H1 (cell line): ENCODE data around the gene CSNK1D. TPM values are rescaled to one million over a fixed set of nuclear protein-coding genes. Genes with fewer than 3 reads are reported as not detected.

Experiments used
- CTCF ChIA-PET: fragments of 300-600 bp; sonication (Branson Sonifier 250); formaldehyde crosslinking; loops from one replicate; lab custom pipeline; 2021; ENCODE audit not compliant: partially characterized antibody; lab: Charles Lee
- POLR2A ChIA-PET: fragments of 300-600 bp; sonication (Branson Sonifier 250); formaldehyde crosslinking; loops from one replicate; lab custom pipeline; 2021; ENCODE audit warnings: inconsistent platforms; ENCODE audit not compliant: partially characterized antibody; lab: Charles Lee
- DNase-seq, 2 experiments: peaks; one replicate each; pipeline versions ENCODE4 v3.0.0 to v3.0.0-alpha.2; 2010 to 2022; ENCODE audit warnings: low spot score in 2 of 2, low read depth in 1 of 2, mixed read lengths in 1 of 2
- FAIRE-seq: peaks from 2 replicates; lab custom pipeline; 2011; peaks lifted over from hg19 to GRCh38; lab: Jason Lieb, UNC
- H2AFZ ChIP-seq: 2 replicates; pipeline ENCODE4 v1.8.1; 2012; ENCODE audit warnings: low read length, inconsistent platforms
- H2AK5ac ChIP-seq: 2 replicates; pipeline ENCODE4 v1.6.1; 2013; ENCODE audit warnings: low read depth, low read length
- H2BK120ac ChIP-seq: replicated peaks from 2 replicates; pipeline ENCODE3; 2013; ENCODE audit warnings: low read depth, low read length, inconsistent platforms
- H2BK12ac ChIP-seq: 2 replicates; pipeline ENCODE4 v1.6.1; 2013; ENCODE audit warnings: low read depth, low read length
- H2BK15ac ChIP-seq: 2 replicates; pipeline ENCODE4 v1.6.1; 2013; ENCODE audit warnings: low read length
- H2BK20ac ChIP-seq: 2 replicates; pipeline ENCODE4 v1.6.1; 2013; ENCODE audit warnings: low read length
- H2BK5ac ChIP-seq: 2 replicates; pipeline ENCODE4 v1.6.1; 2013; ENCODE audit warnings: low read depth, low read length
- H3K14ac ChIP-seq: 2 replicates; pipeline ENCODE4 v1.6.1; 2013; ENCODE audit warnings: inconsistent platforms; ENCODE audit not compliant: insufficient read length
- H3K18ac ChIP-seq: 2 replicates; pipeline ENCODE4 v1.6.1; 2013; ENCODE audit warnings: low read length; ENCODE audit errors: extremely low read depth
- H3K23ac ChIP-seq: 2 replicates; pipeline ENCODE4 v1.6.1; 2013; ENCODE audit warnings: inconsistent platforms; ENCODE audit not compliant: insufficient read length
- H3K23me2 ChIP-seq: 2 replicates; pipeline ENCODE4 v1.6.1; 2013; ENCODE audit warnings: low read depth, low read length
- H3K27ac ChIP-seq: 2 replicates; pipeline ENCODE4 v1.6.1; 2011; ENCODE audit warnings: low read depth, low read length, inconsistent platforms
- H3K27me3 ChIP-seq, 4 experiments: replicated peaks in 1 of 4; 1 replicate in 1 of 4; 2 replicates in 3 of 4; pipeline versions ENCODE4 v1.6.1 to v1.8.1; 2011 to 2013; ENCODE audit warnings: low read length in 3 of 4, mild to moderate bottlenecking in 3 of 4, inconsistent platforms in 2 of 4, mixed read lengths in 2 of 4, moderate library complexity in 1 of 4; ENCODE audit not compliant: control insufficient read depth in 3 of 4, insufficient read depth in 3 of 4; ENCODE audit errors: extremely low read depth in 1 of 4
- H3K36me3 ChIP-seq, 4 experiments: 2 replicates each; pipeline versions ENCODE4 v1.6.1 to v1.8.1; 2011 to 2013; ENCODE audit warnings: mild to moderate bottlenecking in 4 of 4, low read length in 3 of 4, moderate library complexity in 2 of 4, control low read depth in 1 of 4, inconsistent platforms in 1 of 4; ENCODE audit not compliant: insufficient read depth in 4 of 4, control insufficient read depth in 2 of 4
- H3K4ac ChIP-seq: replicated peaks from 2 replicates; pipeline ENCODE3; 2013; ENCODE audit warnings: low read length, low read depth, mixed read lengths, inconsistent platforms; ENCODE audit not compliant: insufficient read length
- H3K4me1 ChIP-seq, 4 experiments: replicated peaks in 1 of 4; 1 replicate in 1 of 4; 2 replicates in 3 of 4; pipeline versions ENCODE4 v1.6.1 to v1.8.1; 2011 to 2013; ENCODE audit warnings: low read length in 3 of 4, inconsistent platforms in 2 of 4, mixed read lengths in 1 of 4; ENCODE audit not compliant: insufficient read depth in 4 of 4, control insufficient read depth in 3 of 4
- H3K4me2 ChIP-seq, 2 experiments: 2 replicates each; pipeline versions ENCODE4 v1.6.1 to v1.8.1; 2011 to 2013; ENCODE audit warnings: low read depth in 2 of 2, low read length in 2 of 2, control low read depth in 1 of 2, inconsistent platforms in 1 of 2, mild to moderate bottlenecking in 1 of 2; ENCODE audit not compliant: insufficient read depth in 1 of 2
- H3K4me3 ChIP-seq, 4 experiments: fragments of 200-600, 300-600 bp in 1 of 4; sonication (generic), shearing (Covaris generic), sonication (Bioruptor Twin) in 1 of 4; 2 replicates each; pipeline versions ENCODE4 v1.5.1 to v1.8.1; 2011 to 2016; ENCODE audit warnings: low read length in 4 of 4, low read depth in 3 of 4, control low read depth in 2 of 4, inconsistent platforms in 2 of 4, mild to moderate bottlenecking in 2 of 4, mixed read lengths in 1 of 4, moderate library complexity in 1 of 4; ENCODE audit not compliant: insufficient read depth in 2 of 4; ENCODE audit errors: extremely low read depth in 1 of 4
- H3K56ac ChIP-seq: replicated peaks from 2 replicates; pipeline ENCODE3; 2013; ENCODE audit warnings: low read depth, mild to moderate bottlenecking, mixed read lengths, low read length, inconsistent platforms; ENCODE audit not compliant: insufficient read length
- H3K79me1 ChIP-seq: 2 replicates; pipeline ENCODE4 v1.6.1; 2013; ENCODE audit warnings: low read depth, low read length, control low read depth
- H3K79me2 ChIP-seq, 2 experiments: 2 replicates each; pipeline versions ENCODE4 v1.6.1 to v1.8.1; 2012 to 2013; ENCODE audit warnings: low read length in 2 of 2, mild to moderate bottlenecking in 2 of 2, inconsistent platforms in 1 of 2; ENCODE audit not compliant: insufficient read depth in 2 of 2, control insufficient read depth in 1 of 2
- H3K9ac ChIP-seq, 4 experiments: replicated peaks in 1 of 4; 1 replicate in 1 of 4; 2 replicates in 3 of 4; pipeline versions ENCODE4 v1.6.1 to v1.8.1; 2011 to 2013; ENCODE audit warnings: low read depth in 3 of 4, low read length in 3 of 4, control low read depth in 2 of 4, mild to moderate bottlenecking in 2 of 4, moderate library complexity in 2 of 4, inconsistent platforms in 1 of 4; ENCODE audit errors: extremely low read depth in 1 of 4
- H3K9me3 ChIP-seq, 2 experiments: 2 replicates each; pipeline versions ENCODE4 v1.6.1 to v1.8.1; 2012 to 2013; ENCODE audit warnings: mild to moderate bottlenecking in 2 of 2, moderate library complexity in 2 of 2, control low read depth in 1 of 2, inconsistent platforms in 1 of 2, low read depth in 1 of 2, low read length in 1 of 2, mixed read lengths in 1 of 2; ENCODE audit not compliant: insufficient read depth in 2 of 2
- H4K20me1 ChIP-seq, 2 experiments: replicated peaks in 1 of 2; 2 replicates each; pipeline versions ENCODE3 to v1.8.1; 2011 to 2013; ENCODE audit warnings: inconsistent platforms in 2 of 2, low read length in 2 of 2, mild to moderate bottlenecking in 1 of 2; ENCODE audit not compliant: insufficient read depth in 2 of 2, control insufficient read depth in 1 of 2
- H4K5ac ChIP-seq: 2 replicates; pipeline ENCODE4 v1.6.1; 2013; ENCODE audit warnings: low read length, low read depth, mixed read lengths, inconsistent platforms; ENCODE audit not compliant: insufficient read length
- H4K8ac ChIP-seq: 2 replicates; pipeline ENCODE4 v1.8.0; 2013; ENCODE audit warnings: mild to moderate bottlenecking, moderate library complexity, low read length, inconsistent platforms; ENCODE audit not compliant: insufficient read depth; ENCODE audit errors: extremely low read depth
- H4K91ac ChIP-seq: replicated peaks from 2 replicates; pipeline ENCODE3; 2013; ENCODE audit warnings: low read length, mixed read lengths, inconsistent platforms; ENCODE audit not compliant: insufficient read length
- GABPA ChIP-seq: IDR thresholded peaks from 2 replicates; pipeline ENCODE4 v1.6.1; 2011; ENCODE audit warnings: mild to moderate bottlenecking, low read length, moderate library complexity, borderline replicate concordance; ENCODE audit not compliant: insufficient read depth
- HDAC2 ChIP-seq, 2 experiments: fragments of 300-600 bp in 1 of 2; sonication (generic) in 1 of 2; IDR thresholded peaks; 2 replicates each; pipeline ENCODE4 v1.6.1; 2011 to 2012; ENCODE audit warnings: low read depth in 2 of 2, low read length in 2 of 2, mild to moderate bottlenecking in 2 of 2, moderate library complexity in 2 of 2, borderline replicate concordance in 1 of 2, inconsistent platforms in 1 of 2
- WGBS, 2 experiments: shearing (Covaris generic) in 1 of 2; methylation state at CpG; one replicate each; pipeline versions ENCODE4 v1.1.6 to v1.1.7; 2013 to 2015; ENCODE audit warnings: low lambda C conversion rate in 2 of 2, mixed read lengths in 2 of 2, inconsistent platforms in 1 of 2, low coverage in 1 of 2, missing lambda C conversion rate in 1 of 2; ENCODE audit not compliant: insufficient replicate concordance in 2 of 2, insufficient coverage in 1 of 2, insufficient read length in 1 of 2; ENCODE audit errors: extremely low coverage in 1 of 2, missing lambda C conversion rate in 1 of 2; 5-methylcytosine and 5-hydroxymethylcytosine counted together
- polyA plus RNA-seq, 7 experiments: library from polyadenylated mRNA; depleted of rRNA in 3 of 7; stranded (reverse) in 5 of 7; unstranded in 2 of 7; fragments of >200 nt in 5 of 7; fragments of 200-250 nt in 2 of 7; gene quantifications; 1 replicate in 5 of 7; 2 replicates in 1 of 7; 4 replicates in 1 of 7; pipeline versions ENCODE4 v1.2.1 to v1.2.3, GENCODE V29; 2011 to 2013; ENCODE audit warnings: missing spikeins in 2 of 7, mixed read lengths in 2 of 7
- total RNA-seq: library from RNA; stranded (reverse); fragmentation: NEBNext Ultra II Directional; extraction: Animal tissue kit (Norgen Biotek cat#: 25700); gene quantifications from 2 replicates; pipeline ENCODE4 v1.2.1, GENCODE V29; 2021

Gene CSNK1D
- total and polyA plus RNA-seq, 2 of the 8 experiments (the other 6 are each of a cell fraction or from before 2014, with no cell fraction given) = 73.5 to 103 TPM

- H3K14ac ChIP-seq = no peak overlapping the region
- H2BK15ac ChIP-seq = no peak overlapping the region
- ChIA-PET CTCF (interaction anchor here (0.6 to 2.9 kb wide), 22 partner anchors 7 to 312 kb away, joined by 3 to 10 read pairs (median 3); no protein-coding TSS in a partner anchor), POLR2A (interaction anchor here (0.8 to 3.1 kb wide), 10 partner anchors 9 to 55 kb away, joined by 3 to 10 read pairs (median 4); partner anchors contain the start of genes CCDC57 and CSNK1D)
- H2BK12ac ChIP-seq = no peak overlapping the region
- H2BK5ac ChIP-seq = no peak overlapping the region
- H3K27ac ChIP-seq = no peak overlapping the region
- no peak for FAIRE-seq
- H2AK5ac ChIP-seq = no peak overlapping the region
- H3K4me1 ChIP-seq = peaks cover 0 to 8% (median 2%) of the 10 kb centered on the region in 4 experiments; a peak in 5 of 7 replicates
- no peak overlapping the region for H3K23ac ChIP-seq
- no peak overlapping the region for H3K4me2 ChIP-seq
- WGBS, 2 experiments = 91% methylated on average over 59 of the region's 59 CpGs; no CpG with 5 or more reads in 1 of the 2 experiments
- H4K20me1 ChIP-seq = peaks cover 12 to 20% of the 10 kb centered on the region in 2 experiments
- peaks cover 0 to 12% (median under 1%) of the 10 kb centered on the region in 4 experiments; a peak in 3 of 8 replicates for H3K36me3 ChIP-seq
- H3K79me2 ChIP-seq = no peaks in the 10 kb centered on the region
- no peak overlapping the region for H4K5ac ChIP-seq
- no peak overlapping the region for H3K4ac ChIP-seq
- no peaks in the 10 kb centered on the region; the same call in 1 of the 2 replicates for H3K79me1 ChIP-seq
- H2BK20ac ChIP-seq = no peak overlapping the region
- H2AFZ ChIP-seq = no peak overlapping the region
- no peak overlapping the region for H2BK120ac ChIP-seq
- no peak overlapping the region for H3K18ac ChIP-seq
- H4K8ac ChIP-seq = peak overlapping the region; percentile 38; the same call in 1 of the 2 replicates
- no peak overlapping the region for H3K9ac ChIP-seq
- H3K9me3 ChIP-seq = no peaks in the 10 kb centered on the region
- TF ChIP-seq GABPA (peak; percentile 65; the same call in 1 of the 2 replicates), HDAC2 (IDR thresholded peaks at IDR 0.05; ENCODE audit: borderline replicate concordance in 1 of 2, low read depth in 2 of 2, low read length in 2 of 2) (no peak)
- H4K91ac ChIP-seq = no peak overlapping the region
- H3K4me3 ChIP-seq = no peak overlapping the region
- H3K27me3 ChIP-seq = peaks cover 0 to 8% (median 5%) of the 10 kb centered on the region in 4 experiments; a peak in 4 of 7 replicates
- no peak overlapping the region for H3K56ac ChIP-seq
- peak in 1 of 2 experiments; percentile 57 for DNase-seq
- H3K23me2 ChIP-seq = no peaks in the 10 kb centered on the region; the same call in 1 of the 2 replicates
These were observed 36.3 kb downstream of the CSNK1D start for GRCh38 chr17:82237083-82237745.
